SW480 (cell line): ENCODE results near the gene ANTXRL.
"Not testable (repeated sequence)": the region's sequence is repeated elsewhere in the genome, so short reads cannot be mapped to it uniquely, and the experiment has no call there.

Experiments used
- DNase-seq: peaks from one replicate; pipeline ENCODE4 v3.0.0-alpha.2; 2016; ENCODE audit warnings: low spot score

Gene ANTXRL

GRCh38 chr10:46308666-46309450 is 22.1 kb downstream of the ANTXRL start:
- DNase-seq = no peak

GRCh38 chr10:46309511-46310142 is 22.8 kb downstream of the ANTXRL start:
- DNase-seq = no peak

- DNase-seq = no peak
Measured at GRCh38 chr10:46310143-46310514, 23.3 kb downstream of the ANTXRL start.

GRCh38 chr10:46310851-46311250 is 24.1 kb downstream of the ANTXRL start:
- DNase-seq = no peak

GRCh38 chr10:46311501-46311951 is 24.7 kb downstream of the ANTXRL start:
- no peak for DNase-seq

GRCh38 chr10:46311961-46312431 is 25.2 kb downstream of the ANTXRL start:
- not testable (repeated sequence) for DNase-seq

GRCh38 chr10:46312953-46313352 is 26.2 kb downstream of the ANTXRL start:
- no peak for DNase-seq

GRCh38 chr10:46314071-46314470 is 27.3 kb downstream of the ANTXRL start:
- no peak for DNase-seq

GRCh38 chr10:46315071-46315860 is 28.5 kb downstream of the ANTXRL start:
- DNase-seq = not testable (repeated sequence)

GRCh38 chr10:46317370-46317769 is 30.6 kb downstream of the ANTXRL start:
- no peak for DNase-seq

GRCh38 chr10:46317889-46318288 is 31.1 kb downstream of the ANTXRL start:
- DNase-seq = no peak

GRCh38 chr10:46318799-46319198 is 32.0 kb downstream of the ANTXRL start:
- no peak for DNase-seq

- DNase-seq = no peak
Measured at GRCh38 chr10:46319389-46319788, 32.6 kb downstream of the ANTXRL start.

- DNase-seq = no peak
Measured at GRCh38 chr10:46321770-46322169, 35.0 kb downstream of the ANTXRL start.

GRCh38 chr10:46323176-46323575 is 36.4 kb downstream of the ANTXRL start:
- no peak for DNase-seq

GRCh38 chr10:46325021-46325420 is 38.2 kb downstream of the ANTXRL start:
- DNase-seq = no peak

- no peak for DNase-seq
Measured at GRCh38 chr10:46326066-46326465, 39.3 kb downstream of the ANTXRL start.

- no peak for DNase-seq
Measured at GRCh38 chr10:46326971-46327370, 40.2 kb downstream of the ANTXRL start.

GRCh38 chr10:46327685-46328084 is 40.9 kb downstream of the ANTXRL start:
- DNase-seq = no peak

GRCh38 chr10:46328853-46329689 is 42.3 kb downstream of the ANTXRL start:
- no peak for DNase-seq

- DNase-seq = no peak
Measured at GRCh38 chr10:46329690-46330016, 42.9 kb downstream of the ANTXRL start.

- no peak for DNase-seq
Measured at GRCh38 chr10:46330894-46331293, 44.1 kb downstream of the ANTXRL start.
